ENCODE data around the gene DHCR24.

- TF ChIP-seq ZSCAN25 (CRISPR knock-in tag; IDR thresholded peaks at IDR 0.05) (no peak), ZNF576 (CRISPR knock-in tag; IDR thresholded peaks at IDR 0.05) (no peak), TCF7L2 (IDR thresholded peaks at IDR 0.05; ENCODE audit: low read depth, low read length) (no peak), RELA (CRISPR knock-in tag; IDR thresholded peaks at IDR 0.05) (no peak), FIP1L1 (IDR thresholded peaks at IDR 0.05; ENCODE audit: borderline replicate concordance, insufficient read depth, low read depth, low read length) (no peak), TBP (CRISPR knock-in tag; IDR thresholded peaks at IDR 0.05) (no peak)
These were observed 2.2 kb downstream of the DHCR24 start for GRCh38 chr1:54884768-54885167.

Data from HepG2 (cell line).